Testis (tissue), 3 donors: Measurements from ENCODE around the gene PAK5. TPM values are rescaled to one million over a fixed set of nuclear protein-coding genes. Genes with fewer than 3 reads are reported as not detected.

Experiments
- DNase-seq: peaks from one replicate; pipeline ENCODE4 v3.0.0-alpha.2; 2019
- H3K27ac ChIP-seq, 2 donors: fragments of 200-600 bp; sonication (generic); one replicate each; pipeline ENCODE4 v1.5.1; 2019
- H3K27me3 ChIP-seq: fragments of 200-600 bp; sonication (generic); one replicate; pipeline ENCODE4 v1.5.1; 2019
- H3K36me3 ChIP-seq: fragments of 200-600 bp; sonication (generic); one replicate; pipeline ENCODE4 v1.5.1; 2017; ENCODE audit warnings: low read depth; ENCODE audit errors: missing control alignments
- H3K4me1 ChIP-seq: fragments of 200-600 bp; sonication (generic); one replicate; pipeline ENCODE4 v1.5.1; 2019
- H3K4me3 ChIP-seq, 2 donors: fragments of 200-600 bp; sonication (generic); one replicate each; pipeline ENCODE4 v1.5.1; 2017 to 2019
- H3K9me3 ChIP-seq: fragments of 200-600 bp; sonication (generic); one replicate; pipeline ENCODE4 v1.5.1; 2017
- CTCF ChIP-seq, 3 experiments: fragments of 450-650 bp in 2 of 3; fragments of 200-600 bp in 1 of 3; sonication (generic) in 1 of 3; IDR thresholded peaks; one replicate each; pipeline ENCODE4 v1.5.1; 2016 to 2019; ENCODE audit warnings: antibody characterized with exemption in 3 of 3, mild to moderate bottlenecking in 2 of 3, moderate library complexity in 1 of 3
- POLR2A ChIP-seq: fragments of 450-650 bp; IDR thresholded peaks from one replicate; pipeline ENCODE4 v1.6.1; 2017; ENCODE audit warnings: antibody characterized with exemption, mild to moderate bottlenecking, moderate library complexity
- WGBS, 2 donors: methylation state at CpG; one replicate each; pipeline ENCODE4 v1.1.5; 2018; 5-methylcytosine and 5-hydroxymethylcytosine counted together
- intact Hi-C: fragments of 100-400 bp; cut with DNase I; formaldehyde crosslinking; loops from one replicate; pipeline ENCODE4 v1.15.1; 2023; ENCODE audit warnings: low total_unique reads
- polyA plus RNA-seq: library from polyadenylated mRNA; stranded (reverse); fragments of 350-450 nt; fragmentation: Illumina TruSeq; extraction: RNeasy Lipid Tissue Mini Kit (QIAGEN cat#74804); gene quantifications from one replicate; pipeline ENCODE4 v1.2.3, GENCODE V29; 2014; ENCODE audit warnings: low read depth, low replicate concordance; ENCODE audit not compliant: insufficient read depth
- total RNA-seq, 2 donors: library from RNA; depleted of rRNA; stranded (reverse); fragments of >200 nt; gene quantifications; one replicate each; pipeline ENCODE4 v1.2.3, GENCODE V29; 2016

The PAK5 gene
- total and polyA plus RNA-seq, 3 donors from 2014 or later, result 0.21 to 0.87 (median 0.31) TPM

- Histone ChIP-seq H3K4me3 (no peak overlapping the region), H3K4me1 (no peaks in the 10 kb centered on the region), H3K27ac (no peak overlapping the region), H3K27me3 (no peaks in the 10 kb centered on the region), H3K36me3 (no peaks in the 10 kb centered on the region), H3K9me3 (no peaks in the 10 kb centered on the region)
- intact Hi-C loops, result no loop called here
- no peak for DNase-seq
- TF ChIP-seq CTCF (IDR thresholded peaks at IDR 0.05) (no peak), POLR2A (no peak)
- 38 to 69% methylated on average over 1 of the region's 1 CpG for WGBS, 2 donors
Observed at GRCh38 chr20:9884061-9884460, 45.2 kb upstream of the PAK5 start.

- 42 to 47% methylated on average over 3 of the region's 3 CpGs for WGBS, 2 donors
- Histone ChIP-seq H3K4me3 (no peak overlapping the region), H3K4me1 (no peaks in the 10 kb centered on the region), H3K27ac (no peak overlapping the region), H3K36me3 (no peaks in the 10 kb centered on the region), H3K27me3 (no peaks in the 10 kb centered on the region), H3K9me3 (no peaks in the 10 kb centered on the region)
- TF ChIP-seq POLR2A (no peak), CTCF (IDR thresholded peaks at IDR 0.05) (no peak)
- no peak for DNase-seq
- intact Hi-C loops, result no loop called here
Observed at GRCh38 chr20:9877932-9878495, 39.1 kb upstream of the PAK5 start.

GRCh38 chr20:9867196-9867980, 28.5 kb upstream of the PAK5 start:
- Histone ChIP-seq H3K27ac (no peak overlapping the region), H3K9me3 (no peaks in the 10 kb centered on the region), H3K27me3 (no peaks in the 10 kb centered on the region), H3K4me3 (no peak overlapping the region), H3K36me3 (no peaks in the 10 kb centered on the region), H3K4me1 (no peaks in the 10 kb centered on the region)
- 77 to 79% methylated on average over 6 of the region's 6 CpGs for WGBS, 2 donors
- TF ChIP-seq CTCF (IDR thresholded peaks at IDR 0.05) (no peak), POLR2A (no peak)
- DNase-seq, result no peak
- intact Hi-C loops, result no loop called here

- H3K4me3 ChIP-seq, result no peak overlapping the region
- WGBS, 2 donors, result 93 to 97% methylated on average over 2 of the region's 2 CpGs
- intact Hi-C loops, result no loop called here
- H3K4me1 ChIP-seq, result no peaks in the 10 kb centered on the region
- no peak for TF ChIP-seq POLR2A
- no peak for TF ChIP-seq CTCF (IDR thresholded peaks at IDR 0.05)
- no peaks in the 10 kb centered on the region for H3K9me3 ChIP-seq
- H3K27ac ChIP-seq, result no peak overlapping the region
- H3K27me3 ChIP-seq, result no peaks in the 10 kb centered on the region
- no peak for DNase-seq
- H3K36me3 ChIP-seq, result no peaks in the 10 kb centered on the region
Observed at GRCh38 chr20:9852566-9852965, 13.7 kb upstream of the PAK5 start.
